ENCODE measurements around the gene SORBS1. TPM values are rescaled to one million over a fixed set of nuclear protein-coding genes. Genes with fewer than 3 reads are reported as not detected.
A peak's percentile ranks its signal among the peaks of the same experiment; 100 is the strongest.

The SORBS1 gene
- under 1 TPM; 0.71 to 0.72 TPM for total RNA-seq

DNA sequence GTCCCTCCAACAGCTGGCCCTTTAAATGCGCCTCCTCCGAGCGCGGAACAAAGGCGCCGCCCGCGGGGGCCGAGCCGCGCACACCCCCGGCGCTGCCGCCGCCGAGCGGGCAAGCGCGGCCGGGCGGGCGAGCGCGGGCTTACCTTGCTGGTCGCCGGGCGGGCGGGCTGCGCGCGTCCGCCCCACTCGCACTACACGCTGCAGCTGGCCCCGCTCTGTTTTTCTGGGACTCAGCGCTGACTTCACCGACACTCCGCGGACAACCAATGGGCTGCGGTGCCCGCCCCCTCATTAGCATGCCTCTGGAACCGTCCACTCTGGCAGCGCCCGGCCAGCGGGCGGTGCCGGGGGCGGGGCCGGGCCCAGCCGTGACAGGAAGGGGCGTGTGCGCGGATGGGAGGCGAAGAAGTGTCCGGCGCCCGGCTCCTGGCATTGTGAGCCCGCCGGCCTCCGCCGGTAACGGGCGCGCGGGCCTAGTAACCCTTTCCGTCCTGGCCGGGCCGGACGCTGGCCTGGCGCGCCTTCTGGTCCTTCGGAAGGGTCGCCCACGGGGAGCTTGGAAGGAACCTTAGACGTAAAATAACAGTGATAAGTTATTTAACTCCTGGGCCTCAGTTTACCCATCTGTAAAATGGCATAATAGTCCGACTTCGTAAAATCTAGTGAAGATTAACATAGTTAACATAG lies at the start of gene SORBS1:
Gene SORBS1 (minus strand): TSS at position 195 of the 687 bp plus-strand sequence. CDS start 120,236 bp downstream, outside the sequence.
- no peaks in the 10 kb centered on the region for H3K9me3 Mint-ChIP-seq
- H3K4me1 Mint-ChIP-seq: peaks cover 8% of the 10 kb centered on the region
- peaks cover 40% of the 10 kb centered on the region for H3K27me3 Mint-ChIP-seq
- H3K4me3 Mint-ChIP-seq: peak within 1 kb of the TSS; percentile 90
- no peaks in the 10 kb centered on the region for H3K36me3 Mint-ChIP-seq
- peak; percentile 91 for DNase-seq
- peak; percentile 100 for ATAC-seq (ENCODE audit: low read depth)
- POLR2A ChIA-PET: no interaction called here
- peak within 1 kb of the TSS; percentile 79 for H3K27ac Mint-ChIP-seq

DNA sequence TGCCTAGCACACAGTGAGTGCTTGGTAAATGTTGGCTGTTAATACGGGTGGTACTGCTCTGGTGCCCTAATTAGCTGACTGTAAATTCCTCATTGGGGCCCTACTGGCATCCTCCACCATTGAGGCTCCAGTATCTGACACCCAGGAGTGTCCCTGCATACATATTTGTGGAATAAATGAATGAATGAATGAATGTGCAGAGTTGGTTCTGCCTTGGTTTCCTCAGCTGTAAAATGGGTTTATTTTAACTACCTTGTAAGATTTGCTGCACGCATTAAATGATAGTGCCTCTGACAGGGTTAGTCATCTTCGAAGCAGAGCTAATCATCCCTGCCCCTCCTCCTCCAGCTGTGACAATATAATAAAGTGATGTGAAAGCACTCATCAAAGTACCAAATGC lies 49.6 kb upstream of the SORBS1 start:
- no peaks in the 10 kb centered on the region for H3K9me3 Mint-ChIP-seq
- H3K36me3 Mint-ChIP-seq: peaks cover 21% of the 10 kb centered on the region
- no peak for DNase-seq
- H3K4me1 Mint-ChIP-seq: no peaks in the 10 kb centered on the region
- no peak overlapping the region for H3K27ac Mint-ChIP-seq
- POLR2A ChIA-PET: no interaction called here
- no peak for ATAC-seq (ENCODE audit: low read depth)
- H3K4me3 Mint-ChIP-seq: no peak overlapping the region
- H3K27me3 Mint-ChIP-seq: no peaks in the 10 kb centered on the region

DNA sequence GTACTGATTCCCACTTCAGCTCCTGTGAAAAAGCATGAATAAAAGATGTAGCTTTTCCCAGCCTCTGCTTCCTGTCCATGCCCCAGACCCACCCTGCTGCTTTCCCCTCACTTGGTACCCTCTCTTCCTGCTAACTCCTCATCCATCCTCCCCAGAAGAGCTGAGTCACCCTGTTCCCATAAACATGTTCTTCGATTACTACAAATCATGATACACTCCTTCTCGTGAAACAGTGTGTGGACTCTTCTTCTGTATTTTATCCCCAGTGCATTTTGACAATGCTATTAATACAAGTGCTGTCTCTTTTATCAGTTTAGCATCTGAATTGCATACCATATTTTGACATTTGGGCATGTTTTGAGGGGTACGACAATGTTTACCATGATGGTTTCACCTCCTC lies 45.8 kb upstream of the SORBS1 start:
- POLR2A ChIA-PET: no interaction called here
- H3K36me3 Mint-ChIP-seq: peaks cover 12% of the 10 kb centered on the region

DNA sequence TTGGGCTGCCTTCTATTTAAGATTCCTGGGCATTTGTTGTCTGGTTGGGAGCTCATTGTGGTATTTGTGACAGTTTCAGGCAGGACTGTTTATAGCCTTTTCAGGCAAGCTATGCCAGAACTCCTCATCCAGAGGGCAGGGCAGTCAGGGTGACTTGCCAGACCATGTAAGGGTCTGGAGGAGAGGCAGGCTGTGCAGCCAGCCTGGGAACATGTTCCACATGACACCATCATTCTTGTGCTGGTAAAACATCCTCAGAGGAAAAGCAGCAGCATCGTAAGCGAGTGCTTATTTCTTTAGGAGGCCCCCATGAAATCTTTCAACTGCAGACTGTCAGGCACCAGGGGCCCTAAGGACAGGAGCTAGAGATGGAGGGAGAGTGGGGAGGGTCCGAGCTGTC lies 44.0 kb upstream of the SORBS1 start:
- POLR2A ChIA-PET: no interaction called here
- Mint-ChIP-seq H3K27ac (no peak overlapping the region), H3K36me3 (peaks cover 7% of the 10 kb centered on the region), H3K4me1 (no peaks in the 10 kb centered on the region), H3K4me3 (no peak overlapping the region), H3K9me3 (no peaks in the 10 kb centered on the region), H3K27me3 (no peaks in the 10 kb centered on the region)
- ATAC-seq (ENCODE audit: low read depth) (no peak), DNase-seq (no peak)

More for the DNA sequence above, 45.8 kb upstream of the SORBS1 start:
- no peaks in the 10 kb centered on the region for H3K4me1 Mint-ChIP-seq
- H3K27me3 Mint-ChIP-seq: no peaks in the 10 kb centered on the region
- H3K27ac Mint-ChIP-seq: no peak overlapping the region
- ATAC-seq (ENCODE audit: low read depth) (no peak), DNase-seq (no peak)
- no peaks in the 10 kb centered on the region for H3K9me3 Mint-ChIP-seq
- no peak overlapping the region for H3K4me3 Mint-ChIP-seq

DNA sequence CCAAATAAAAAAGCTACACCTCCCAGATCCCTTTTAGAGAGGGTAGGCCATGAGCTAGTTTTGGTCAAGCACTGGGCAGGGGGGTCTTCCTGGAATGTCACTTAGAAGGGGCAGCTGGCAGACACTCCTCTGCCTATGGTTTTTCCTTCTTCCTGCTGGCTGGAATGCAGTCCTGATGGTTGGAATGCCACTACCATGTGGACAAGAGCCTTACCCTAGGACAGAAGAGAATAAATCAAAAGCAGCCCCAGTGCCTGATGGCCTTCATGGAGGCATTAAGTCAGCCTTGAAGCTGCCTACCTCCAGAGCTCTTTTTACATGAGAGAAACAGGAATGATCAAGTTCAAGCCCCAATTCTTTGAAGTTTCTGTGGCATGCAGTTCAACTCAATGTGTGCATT lies 43.5 kb upstream of the SORBS1 start:
- no peaks in the 10 kb centered on the region for H3K4me1 Mint-ChIP-seq
- ATAC-seq (ENCODE audit: low read depth) (no peak), DNase-seq (no peak)
- no peak overlapping the region for H3K4me3 Mint-ChIP-seq
- no peaks in the 10 kb centered on the region for H3K9me3 Mint-ChIP-seq
- POLR2A ChIA-PET: no interaction called here
- H3K27me3 Mint-ChIP-seq: no peaks in the 10 kb centered on the region
- peaks cover 7% of the 10 kb centered on the region for H3K36me3 Mint-ChIP-seq
- H3K27ac Mint-ChIP-seq: no peak overlapping the region

DNA sequence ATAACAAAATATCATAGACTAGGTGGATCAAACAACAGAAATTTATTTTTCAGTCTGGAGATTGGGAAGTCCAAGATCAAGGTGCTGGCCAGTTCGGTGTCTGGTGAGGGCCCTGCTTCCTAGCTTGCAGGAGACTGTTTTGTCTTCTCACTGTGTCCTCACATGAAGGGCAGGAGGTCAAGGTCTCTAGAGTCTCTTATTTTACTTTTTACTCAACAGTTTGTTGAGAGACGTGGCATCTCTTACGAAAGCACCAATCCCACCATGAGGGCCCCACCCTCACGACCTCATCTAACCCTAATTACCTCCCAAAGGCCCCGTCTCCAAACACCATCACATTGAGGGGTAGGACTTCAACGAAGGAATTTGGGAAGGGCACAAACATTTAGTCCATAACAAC lies 41.2 kb upstream of the SORBS1 start:
- Mint-ChIP-seq H3K27me3 (peaks cover 6% of the 10 kb centered on the region), H3K27ac (no peak overlapping the region), H3K4me3 (no peak overlapping the region), H3K4me1 (no peaks in the 10 kb centered on the region), H3K9me3 (no peaks in the 10 kb centered on the region), H3K36me3 (peaks cover 4% of the 10 kb centered on the region)
- POLR2A ChIA-PET: no interaction called here
- ATAC-seq (ENCODE audit: low read depth): no peak
- no peak for DNase-seq

GRCh38 chr10:95601116-95601719 lies 40.0 kb upstream of the SORBS1 start:
- Mint-ChIP-seq H3K9me3 (no peaks in the 10 kb centered on the region), H3K27me3 (peaks cover 10% of the 10 kb centered on the region), H3K4me3 (no peak overlapping the region), H3K4me1 (no peaks in the 10 kb centered on the region), H3K27ac (no peak overlapping the region), H3K36me3 (peaks cover 1% of the 10 kb centered on the region)
- ATAC-seq (ENCODE audit: low read depth) (no peak), DNase-seq (peak; percentile 40)
- POLR2A ChIA-PET: no interaction called here

DNA sequence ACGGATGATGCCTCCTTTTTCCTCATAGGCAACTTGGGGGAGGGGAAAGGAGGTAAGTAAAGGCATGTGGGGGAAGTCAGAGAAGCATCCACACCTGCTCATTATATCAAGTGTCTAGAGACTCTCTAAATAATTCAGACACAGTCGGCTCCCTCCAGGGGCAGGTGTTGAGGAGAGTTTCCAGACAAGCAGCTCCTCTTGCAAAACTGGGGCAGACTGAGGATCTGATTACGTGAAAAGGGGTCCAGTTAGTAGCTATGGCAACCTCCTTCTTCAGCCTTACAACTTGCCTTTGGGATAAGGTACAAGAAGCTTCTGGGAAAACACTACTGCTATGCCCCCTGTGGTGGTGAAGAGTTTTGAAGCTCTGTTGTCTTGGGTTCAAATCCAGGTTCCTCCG lies 39.0 kb upstream of the SORBS1 start:
- Mint-ChIP-seq H3K4me1 (no peaks in the 10 kb centered on the region), H3K36me3 (no peaks in the 10 kb centered on the region), H3K27ac (no peak overlapping the region), H3K4me3 (no peak overlapping the region), H3K9me3 (no peaks in the 10 kb centered on the region), H3K27me3 (peaks cover 10% of the 10 kb centered on the region)
- DNase-seq (no peak), ATAC-seq (ENCODE audit: low read depth) (no peak)
- POLR2A ChIA-PET: no interaction called here

GRCh38 chr10:95597788-95598187 lies 36.6 kb upstream of the SORBS1 start:
- Mint-ChIP-seq H3K9me3 (no peaks in the 10 kb centered on the region), H3K4me3 (no peak overlapping the region), H3K27ac (no peak overlapping the region), H3K36me3 (no peaks in the 10 kb centered on the region), H3K4me1 (no peaks in the 10 kb centered on the region), H3K27me3 (peaks cover 16% of the 10 kb centered on the region)
- POLR2A ChIA-PET: no interaction called here
- ATAC-seq (ENCODE audit: low read depth): no peak
- DNase-seq: no peak

GRCh38 chr10:95588025-95588424 lies 26.9 kb upstream of the SORBS1 start:
- no peaks in the 10 kb centered on the region for H3K9me3 Mint-ChIP-seq
- no peaks in the 10 kb centered on the region for H3K36me3 Mint-ChIP-seq
- H3K27ac Mint-ChIP-seq: no peak overlapping the region
- no peak overlapping the region for H3K4me3 Mint-ChIP-seq
- DNase-seq (no peak), ATAC-seq (ENCODE audit: low read depth) (no peak)
- POLR2A ChIA-PET: no interaction called here
- H3K4me1 Mint-ChIP-seq: no peaks in the 10 kb centered on the region
- H3K27me3 Mint-ChIP-seq: peaks cover 10% of the 10 kb centered on the region

DNA sequence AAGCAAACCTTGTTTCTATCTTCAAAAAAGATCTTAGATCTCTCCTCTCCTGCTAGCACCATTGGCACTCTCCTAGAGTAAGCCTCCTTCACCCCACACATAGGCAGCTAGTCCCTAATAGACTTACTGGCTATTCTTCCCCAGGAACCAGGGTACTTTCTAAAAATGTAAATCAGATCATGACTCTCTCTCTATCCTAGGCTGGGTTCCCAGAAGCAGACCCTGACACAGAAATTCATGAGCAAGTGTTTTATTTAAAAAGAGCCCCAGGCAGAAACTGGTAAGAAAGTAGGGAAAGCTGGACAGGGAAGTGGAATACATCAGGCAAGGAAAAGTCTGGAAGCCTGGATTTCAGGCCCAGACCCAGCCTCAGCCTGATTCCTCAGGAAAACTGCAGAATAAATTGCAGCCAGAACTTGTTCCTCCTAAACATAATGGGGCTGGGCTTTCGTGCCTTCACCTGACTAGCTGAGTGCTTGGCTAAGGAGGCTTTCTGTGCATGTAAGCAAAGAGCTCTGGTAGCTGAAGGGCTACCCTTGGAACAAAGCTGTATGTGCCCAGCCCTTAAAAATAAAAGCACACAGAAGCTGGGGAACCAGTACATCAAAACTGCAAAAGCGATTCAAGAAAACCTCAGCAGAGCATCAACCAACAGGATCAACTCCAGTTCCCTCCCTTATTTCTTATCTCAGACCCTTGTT lies 18.8 kb upstream of the SORBS1 start:
- Mint-ChIP-seq H3K36me3 (no peaks in the 10 kb centered on the region), H3K27me3 (peaks cover 30% of the 10 kb centered on the region), H3K4me1 (no peaks in the 10 kb centered on the region), H3K4me3 (no peak overlapping the region), H3K9me3 (no peaks in the 10 kb centered on the region), H3K27ac (no peak overlapping the region)
- DNase-seq: no peak
- POLR2A ChIA-PET: no interaction called here
- ATAC-seq (ENCODE audit: low read depth): no peak

DNA sequence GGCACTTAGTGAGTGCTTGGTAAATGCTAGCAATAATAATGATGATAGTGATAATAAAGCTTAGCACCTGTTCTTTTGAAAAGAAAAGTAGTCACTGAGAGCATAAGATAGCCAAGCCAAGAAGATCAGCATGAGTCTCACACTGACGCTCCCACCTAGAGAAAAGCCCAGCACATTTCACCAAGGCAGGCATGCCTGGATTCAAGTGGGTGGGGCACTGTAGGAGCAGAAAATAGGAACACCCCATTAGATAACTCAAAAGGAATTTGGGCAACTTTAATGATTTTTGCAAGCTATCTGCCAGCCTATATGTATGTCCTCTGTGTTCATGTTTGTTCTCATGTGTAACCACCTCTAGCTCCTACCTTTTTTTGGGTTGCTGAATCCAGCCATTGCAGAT lies 18.1 kb upstream of the SORBS1 start:
- H3K9me3 Mint-ChIP-seq: no peaks in the 10 kb centered on the region
- no peaks in the 10 kb centered on the region for H3K4me1 Mint-ChIP-seq

DNA sequence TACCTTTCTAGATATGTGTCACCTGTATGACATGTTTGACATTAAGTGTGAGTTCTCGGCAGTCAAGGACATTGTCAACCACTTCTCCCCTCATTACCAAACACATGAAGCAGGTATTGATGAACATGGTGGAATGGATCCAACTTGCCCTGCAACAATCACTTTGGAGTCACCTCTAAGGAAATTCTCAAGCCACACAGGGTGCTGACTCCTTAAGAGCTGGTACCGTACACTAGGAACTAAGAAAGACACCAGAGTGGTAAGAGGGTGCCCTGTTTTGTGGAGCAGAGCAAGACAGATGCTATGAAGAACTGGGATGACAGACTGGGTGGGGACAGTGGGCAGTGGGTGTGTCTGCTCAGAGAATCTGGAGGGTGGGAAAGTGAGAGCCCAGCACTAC lies 17.4 kb upstream of the SORBS1 start:
- no peak for DNase-seq
- Mint-ChIP-seq H3K4me3 (no peak overlapping the region), H3K9me3 (no peaks in the 10 kb centered on the region), H3K4me1 (no peaks in the 10 kb centered on the region), H3K36me3 (no peaks in the 10 kb centered on the region), H3K27ac (no peak overlapping the region), H3K27me3 (peaks cover 30% of the 10 kb centered on the region)
- POLR2A ChIA-PET: no interaction called here
- no peak for ATAC-seq (ENCODE audit: low read depth)

More for the DNA sequence above, 18.1 kb upstream of the SORBS1 start:
- no peak for DNase-seq
- POLR2A ChIA-PET: no interaction called here
- H3K27me3 Mint-ChIP-seq: peaks cover 30% of the 10 kb centered on the region
- H3K4me3 Mint-ChIP-seq: no peak overlapping the region
- ATAC-seq (ENCODE audit: low read depth): no peak
- H3K27ac Mint-ChIP-seq: no peak overlapping the region
- H3K36me3 Mint-ChIP-seq: no peaks in the 10 kb centered on the region
